OCI-LY1 (cell line): ENCODE data around the gene IL26.

Source experiments
- H2AFZ ChIP-seq: fragments of 200-600 bp; sonication (generic), shearing (Covaris generic); 2 replicates; pipeline ENCODE4 v1.6.0; 2014; ENCODE audit warnings: antibody characterized with exemption, mild to moderate bottlenecking, low read length
- H3F3A ChIP-seq: fragments of 200-600 bp; sonication (generic), shearing (Covaris generic); 2 replicates; pipeline ENCODE4 v1.6.0; 2014; ENCODE audit warnings: mild to moderate bottlenecking, antibody characterized with exemption, low read length, moderate library complexity; ENCODE audit not compliant: insufficient read depth
- H3K27ac ChIP-seq: fragments of 200-600 bp; sonication (generic); 2 replicates; pipeline ENCODE4 v1.5.1; 2014; ENCODE audit warnings: low read length, mixed run types, mild to moderate bottlenecking, low read depth; ENCODE audit not compliant: poor library complexity, severe bottlenecking
- H3K27me3 ChIP-seq: fragments of 200-600 bp; sonication (generic); 2 replicates; pipeline ENCODE4 v1.6.0; 2014; ENCODE audit warnings: antibody characterized with exemption, mild to moderate bottlenecking, low read length, moderate library complexity; ENCODE audit not compliant: insufficient read depth
- H3K36me3 ChIP-seq: fragments of 200-600 bp; sonication (generic); 2 replicates; pipeline ENCODE4 v1.6.1; 2014; ENCODE audit warnings: mild to moderate bottlenecking, antibody characterized with exemption, low read length, moderate library complexity, mixed read lengths; ENCODE audit not compliant: insufficient read depth
- H3K4me1 ChIP-seq: fragments of 200-600 bp; sonication (generic); 2 replicates; pipeline ENCODE4 v1.5.1; 2014; ENCODE audit warnings: mild to moderate bottlenecking, low read length, moderate library complexity; ENCODE audit not compliant: insufficient read depth, severe bottlenecking
- H3K4me2 ChIP-seq: fragments of 200-600 bp; sonication (generic), shearing (Covaris generic); 2 replicates; pipeline ENCODE4 v1.6.1; 2014; ENCODE audit warnings: low read length
- H3K4me3 ChIP-seq: fragments of 200-600 bp; sonication (generic); 2 replicates; pipeline ENCODE4 v1.5.1; 2014; ENCODE audit warnings: low read length, low read depth, mild to moderate bottlenecking, mixed read lengths; ENCODE audit not compliant: poor library complexity, severe bottlenecking
- H3K79me2 ChIP-seq: fragments of 200-600 bp; shearing (Covaris generic); 2 replicates; pipeline ENCODE4 v1.6.1; 2016; ENCODE audit warnings: mixed run types, low read length, mixed read lengths; ENCODE audit not compliant: insufficient read depth
- H3K9ac ChIP-seq: fragments of 200-600 bp; sonication (generic), shearing (Covaris generic); 2 replicates; pipeline ENCODE4 v1.6.1; 2014; ENCODE audit warnings: mild to moderate bottlenecking, low read length, mixed read lengths
- H3K9me2 ChIP-seq: fragments of 200-600 bp; sonication (generic), shearing (Covaris generic); 2 replicates; pipeline ENCODE4 v1.6.1; 2014; ENCODE audit warnings: low read depth, mild to moderate bottlenecking, low read length, mixed read lengths
- H3K9me3 ChIP-seq: fragments of 200-600 bp; shearing (Covaris generic); 2 replicates; pipeline ENCODE4 v1.6.1; 2014; ENCODE audit warnings: low read length, mixed read lengths
- H4K20me1 ChIP-seq: fragments of 200-600 bp; sonication (generic), shearing (Covaris generic); 2 replicates; pipeline ENCODE4 v1.6.0; 2016; ENCODE audit warnings: mild to moderate bottlenecking, low read length; ENCODE audit not compliant: insufficient read depth
- EZH2 ChIP-seq: fragments of 200-600 bp; sonication (generic), shearing (Covaris generic); IDR thresholded peaks from 2 replicates; pipeline ENCODE4 v1.8.0; 2017; ENCODE audit warnings: borderline replicate concordance, mixed run types, mild to moderate bottlenecking, antibody characterized with exemption, low read length, moderate library complexity, mixed read lengths
- TF ChIP-seq, protein P1 (sequence below): fragments of 200-600 bp; sonication (generic), shearing (Covaris generic); IDR thresholded peaks from 2 replicates; pipeline ENCODE4 v1.5.1; 2017; ENCODE audit warnings: mild to moderate bottlenecking, antibody characterized with exemption, low read length, moderate library complexity, mixed read lengths

IL26 gene

DNA sequence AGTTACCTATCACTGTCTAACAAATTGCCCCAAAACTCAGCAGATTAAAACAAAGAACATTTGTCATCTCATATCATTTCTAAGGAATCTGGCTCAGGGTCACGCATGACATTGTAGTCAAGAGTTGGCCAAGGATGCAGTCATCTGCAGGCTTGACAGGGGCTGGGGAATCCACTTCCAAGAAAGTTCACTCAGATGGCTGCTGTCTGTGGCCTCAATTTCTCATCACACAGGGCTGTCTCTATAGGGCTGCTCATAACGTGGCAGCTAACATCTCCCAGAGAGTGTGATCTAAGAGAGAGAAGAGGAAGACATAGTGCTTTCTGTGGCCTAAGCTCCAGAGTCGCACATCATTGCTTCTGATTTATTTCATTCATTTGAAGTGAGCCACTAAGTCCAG is 44.7 kb upstream of the IL26 start:
- H3K9ac ChIP-seq: no peak overlapping the region
- H3K27ac ChIP-seq: no peak overlapping the region
- TF ChIP-seq, protein P1, sequence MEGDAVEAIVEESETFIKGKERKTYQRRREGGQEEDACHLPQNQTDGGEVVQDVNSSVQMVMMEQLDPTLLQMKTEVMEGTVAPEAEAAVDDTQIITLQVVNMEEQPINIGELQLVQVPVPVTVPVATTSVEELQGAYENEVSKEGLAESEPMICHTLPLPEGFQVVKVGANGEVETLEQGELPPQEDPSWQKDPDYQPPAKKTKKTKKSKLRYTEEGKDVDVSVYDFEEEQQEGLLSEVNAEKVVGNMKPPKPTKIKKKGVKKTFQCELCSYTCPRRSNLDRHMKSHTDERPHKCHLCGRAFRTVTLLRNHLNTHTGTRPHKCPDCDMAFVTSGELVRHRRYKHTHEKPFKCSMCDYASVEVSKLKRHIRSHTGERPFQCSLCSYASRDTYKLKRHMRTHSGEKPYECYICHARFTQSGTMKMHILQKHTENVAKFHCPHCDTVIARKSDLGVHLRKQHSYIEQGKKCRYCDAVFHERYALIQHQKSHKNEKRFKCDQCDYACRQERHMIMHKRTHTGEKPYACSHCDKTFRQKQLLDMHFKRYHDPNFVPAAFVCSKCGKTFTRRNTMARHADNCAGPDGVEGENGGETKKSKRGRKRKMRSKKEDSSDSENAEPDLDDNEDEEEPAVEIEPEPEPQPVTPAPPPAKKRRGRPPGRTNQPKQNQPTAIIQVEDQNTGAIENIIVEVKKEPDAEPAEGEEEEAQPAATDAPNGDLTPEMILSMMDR: no peak
- no peak for TF ChIP-seq EZH2
- no peaks in the 10 kb centered on the region for H3K9me2 ChIP-seq
- H4K20me1 ChIP-seq: no peaks in the 10 kb centered on the region
- H3K4me2 ChIP-seq: no peak overlapping the region
- no peak overlapping the region for H3K4me3 ChIP-seq
- no peak overlapping the region for H2AFZ ChIP-seq
- no peaks in the 10 kb centered on the region for H3K27me3 ChIP-seq
- no peaks in the 10 kb centered on the region for H3K4me1 ChIP-seq
- H3K36me3 ChIP-seq: no peaks in the 10 kb centered on the region
- H3K79me2 ChIP-seq: no peaks in the 10 kb centered on the region
- H3F3A ChIP-seq: no peaks in the 10 kb centered on the region
- no peaks in the 10 kb centered on the region for H3K9me3 ChIP-seq

GRCh38 chr12:68269779-68270178 is 44.2 kb upstream of the IL26 start:
- H3K4me3 ChIP-seq: no peak overlapping the region
- no peaks in the 10 kb centered on the region for H3F3A ChIP-seq
- no peaks in the 10 kb centered on the region for H3K9me2 ChIP-seq
- H3K9me3 ChIP-seq: no peaks in the 10 kb centered on the region
- no peaks in the 10 kb centered on the region for H3K27me3 ChIP-seq
- no peaks in the 10 kb centered on the region for H3K79me2 ChIP-seq
- H2AFZ ChIP-seq: no peak overlapping the region
- H3K9ac ChIP-seq: no peak overlapping the region
- no peaks in the 10 kb centered on the region for H3K4me1 ChIP-seq
- TF ChIP-seq, protein P1: no peak
- TF ChIP-seq EZH2: no peak
- no peaks in the 10 kb centered on the region for H4K20me1 ChIP-seq
- no peaks in the 10 kb centered on the region for H3K36me3 ChIP-seq
- H3K4me2 ChIP-seq: no peak overlapping the region
- H3K27ac ChIP-seq: no peak overlapping the region

DNA sequence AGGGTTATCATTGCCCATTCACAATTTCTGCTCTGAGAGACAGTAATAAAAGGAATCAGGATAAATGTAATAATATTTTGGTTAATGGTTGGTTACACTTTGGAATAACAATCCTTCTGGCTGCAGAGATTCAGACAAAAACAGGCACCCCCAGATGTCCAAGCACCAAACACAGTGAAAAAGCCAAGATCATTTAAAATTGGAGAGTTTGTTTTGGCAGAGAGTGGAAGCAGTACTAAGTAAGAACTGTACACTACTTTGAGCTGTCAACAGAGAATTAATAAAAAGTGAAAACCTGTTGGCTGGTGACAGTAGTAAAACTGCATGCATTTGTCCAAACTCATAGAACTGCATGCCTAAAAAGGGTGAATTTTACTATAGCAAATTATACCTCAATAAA is 43.4 kb upstream of the IL26 start:
- H2AFZ ChIP-seq: no peak overlapping the region
- TF ChIP-seq, protein P1: no peak
- no peak for TF ChIP-seq EZH2
- H3K36me3 ChIP-seq: no peaks in the 10 kb centered on the region
- H3K79me2 ChIP-seq: no peaks in the 10 kb centered on the region
- H3K27me3 ChIP-seq: no peaks in the 10 kb centered on the region
- no peaks in the 10 kb centered on the region for H3K9me2 ChIP-seq
- no peaks in the 10 kb centered on the region for H3K4me1 ChIP-seq
- H3F3A ChIP-seq: no peaks in the 10 kb centered on the region
- H3K9me3 ChIP-seq: no peaks in the 10 kb centered on the region
- no peak overlapping the region for H3K9ac ChIP-seq
- H3K4me2 ChIP-seq: no peak overlapping the region
- no peaks in the 10 kb centered on the region for H4K20me1 ChIP-seq
- no peak overlapping the region for H3K4me3 ChIP-seq
- no peak overlapping the region for H3K27ac ChIP-seq
